Fibroblast of skin of back (primary cell): Measurements from ENCODE around the gene ZNF460. TPM values are rescaled to one million over a fixed set of nuclear protein-coding genes. Genes with fewer than 3 reads are reported as not detected.

ENCODE experiments used
- DNase-seq: peaks from one replicate; pipeline ENCODE4 v3.0.0-alpha.2; 2013
- polyA plus RNA-seq, 2 experiments: library from polyadenylated mRNA; unstranded; fragments of 120-200 nt; gene quantifications; one replicate each; pipeline ENCODE4 v1.2.1, GENCODE V29; 2013; ENCODE audit not compliant: insufficient read length in 2 of 2

ZNF460 gene
- 0.79 TPM for polyA plus RNA-seq (2013, experiment 1 of 2; ENCODE audit: insufficient read length)
- polyA plus RNA-seq (2013, experiment 2 of 2; ENCODE audit: insufficient read length), result 0.64 TPM

GRCh38 chr19:57280165-57280961 lies at the start of gene ZNF460:
ZNF460 (plus strand) TSS chr19:57280485; CDS start chr19:57280807, 322 bp downstream.
- DNase-seq, result peak; percentile 98

DNA sequence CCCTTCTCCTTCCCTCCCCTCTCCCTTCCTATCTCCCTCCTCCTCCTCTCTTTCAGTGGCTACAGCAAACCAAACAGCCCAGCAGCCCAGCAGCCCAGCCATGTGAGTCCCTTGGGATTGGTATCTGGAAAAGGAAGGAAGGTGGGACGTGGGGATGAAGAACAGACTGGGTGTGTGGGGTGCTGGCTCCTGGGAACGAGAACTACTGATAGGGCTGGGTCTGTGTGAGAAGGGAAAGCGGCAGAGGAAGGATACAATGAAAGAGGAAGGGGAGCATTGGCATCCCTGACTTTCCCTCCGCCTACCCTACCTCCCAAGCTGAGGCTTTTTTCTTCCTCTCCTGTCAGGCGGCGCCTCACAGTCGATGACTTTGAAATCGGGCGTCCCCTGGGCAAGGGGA lies 48.6 kb upstream of the ZNF460 start:
- DNase-seq, result no peak

GRCh38 chr19:57233207-57233606 lies 47.1 kb upstream of the ZNF460 start:
- no peak for DNase-seq

- DNase-seq, result no peak
Observed at GRCh38 chr19:57239982-57240310, 40.3 kb upstream of the ZNF460 start.

DNA sequence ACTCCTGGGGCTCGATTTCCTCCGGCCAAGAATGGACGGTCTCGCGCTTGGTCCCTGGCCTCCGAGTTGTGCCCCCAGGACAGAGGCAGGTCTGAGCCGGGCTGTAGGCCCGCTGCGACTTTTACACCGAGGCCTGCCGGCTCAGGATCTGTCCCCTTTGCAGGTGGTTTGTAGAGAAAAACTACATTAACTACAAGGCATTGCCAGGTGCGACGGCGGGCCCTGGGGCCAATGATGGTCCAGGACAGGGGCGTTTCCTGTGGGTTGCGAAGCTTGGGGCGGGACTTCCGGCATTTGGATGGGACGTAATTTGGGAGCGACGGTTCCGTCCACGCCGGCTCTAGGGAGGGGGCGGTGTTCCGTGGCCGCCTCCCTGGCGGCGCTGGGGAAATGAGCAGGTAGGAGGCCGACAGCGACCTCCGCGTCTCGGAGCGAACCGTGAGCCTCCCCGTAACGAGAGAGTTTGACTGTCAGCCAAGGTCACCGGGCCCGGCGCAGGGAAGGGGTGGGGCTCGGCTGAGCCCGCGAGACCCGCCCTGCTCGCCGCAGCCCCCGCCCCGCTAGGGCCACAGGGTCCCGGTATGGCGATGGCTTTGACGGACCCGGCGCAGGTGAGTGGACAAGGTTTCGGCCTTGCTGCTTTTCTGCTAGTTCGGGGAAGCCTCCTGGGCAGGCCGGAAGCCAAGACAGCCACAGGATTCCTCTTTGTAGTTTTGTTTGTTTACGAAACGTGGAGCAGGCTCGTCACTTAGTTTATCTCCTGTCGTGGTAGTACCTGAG lies 39.8 kb upstream of the ZNF460 start, which contains the start of gene ZNF805:
Gene ZNF805 (plus strand): TSS at position 322 of the 780 bp plus-strand sequence. CDS start 260 bp downstream, at position 582.
- peak; percentile 93 for DNase-seq

DNA sequence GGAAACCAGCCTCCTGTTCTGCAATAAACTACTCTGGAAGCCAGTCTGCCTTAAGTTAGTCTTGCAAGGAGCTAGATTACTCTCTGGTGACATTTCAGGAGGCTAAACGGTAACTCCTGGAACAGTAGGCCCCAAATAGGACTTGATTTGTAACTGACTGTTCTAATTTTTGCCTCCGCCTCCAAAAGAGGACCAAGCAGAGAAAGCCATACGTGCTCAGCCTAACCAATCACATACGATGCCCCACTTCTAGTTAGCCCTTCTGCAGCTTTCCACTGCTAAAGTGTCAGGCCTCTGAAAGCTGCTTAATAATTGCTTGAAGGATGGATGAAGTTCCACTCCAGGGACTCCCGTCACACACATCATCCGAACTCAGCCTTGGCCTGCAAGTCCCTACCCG lies 39.1 kb upstream of the ZNF460 start:
- peak; percentile 21 for DNase-seq

GRCh38 chr19:57242821-57243220 lies 37.5 kb upstream of the ZNF460 start:
- no peak for DNase-seq

DNA sequence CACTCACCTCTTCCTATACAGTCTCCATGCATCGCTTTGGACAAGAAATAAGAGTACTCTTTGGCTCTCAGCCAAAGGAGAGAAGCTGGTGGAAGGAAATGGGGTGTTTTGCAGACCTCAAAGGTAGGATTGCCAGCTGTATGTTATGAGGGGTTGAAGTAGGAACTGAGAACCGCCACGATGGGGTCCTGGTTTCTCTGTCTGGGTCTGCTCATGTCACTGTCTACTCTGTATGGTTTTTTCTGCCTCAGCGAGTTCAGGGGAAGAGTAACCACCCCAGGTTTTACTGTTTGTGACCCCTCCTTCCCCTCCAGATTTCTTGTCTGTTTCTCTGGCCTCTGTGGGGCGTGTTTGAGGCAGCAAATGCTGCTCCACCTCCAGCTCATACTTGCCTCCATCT lies 35.8 kb upstream of the ZNF460 start:
- DNase-seq, result no peak

GRCh38 chr19:57245066-57245465 lies 35.2 kb upstream of the ZNF460 start:
- no peak for DNase-seq

DNA sequence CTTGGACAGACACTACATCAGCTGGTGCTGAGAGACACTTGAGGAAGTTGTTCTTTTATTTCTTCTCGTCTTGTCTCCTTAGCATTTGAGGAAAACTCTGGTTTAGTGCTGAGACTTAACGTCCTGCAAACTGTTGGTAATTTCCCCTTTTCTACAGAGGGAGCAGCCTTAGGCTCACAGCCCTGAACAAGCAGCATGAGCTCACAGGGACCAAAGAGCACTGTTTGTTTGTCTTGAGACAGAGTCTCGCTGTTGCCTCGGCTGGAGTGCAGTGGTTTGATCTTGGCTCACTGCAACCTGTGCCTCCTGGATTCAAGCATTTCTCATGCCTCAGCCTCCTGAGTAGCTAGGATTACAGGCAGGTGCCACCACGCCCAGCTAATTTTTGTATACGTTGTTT lies 34.3 kb upstream of the ZNF460 start:
- DNase-seq, result no peak

- no peak for DNase-seq
Observed at GRCh38 chr19:57248646-57249045, 31.6 kb upstream of the ZNF460 start.

DNA sequence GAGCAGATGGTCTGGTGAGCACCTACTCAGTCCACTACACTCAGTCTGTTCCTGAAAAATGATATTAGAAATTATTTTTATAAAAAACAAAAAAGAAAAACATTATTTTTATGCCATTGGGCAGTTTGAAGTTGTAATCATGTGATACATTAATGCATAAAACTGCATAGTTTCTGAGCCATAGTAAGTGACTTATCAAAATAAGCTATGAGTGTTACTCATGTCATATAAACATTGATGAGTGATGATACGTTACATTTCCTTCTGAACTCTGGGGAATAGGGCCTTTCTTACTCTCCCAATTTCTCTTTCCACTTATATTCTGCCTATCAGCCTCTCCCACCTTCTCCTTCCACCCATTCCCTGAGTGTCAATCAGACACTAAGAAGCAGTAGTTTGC lies 31.0 kb upstream of the ZNF460 start:
- DNase-seq, result peak; percentile 35

GRCh38 chr19:57253767-57254166 lies 26.5 kb upstream of the ZNF460 start:
- peak; percentile 23 for DNase-seq

DNA sequence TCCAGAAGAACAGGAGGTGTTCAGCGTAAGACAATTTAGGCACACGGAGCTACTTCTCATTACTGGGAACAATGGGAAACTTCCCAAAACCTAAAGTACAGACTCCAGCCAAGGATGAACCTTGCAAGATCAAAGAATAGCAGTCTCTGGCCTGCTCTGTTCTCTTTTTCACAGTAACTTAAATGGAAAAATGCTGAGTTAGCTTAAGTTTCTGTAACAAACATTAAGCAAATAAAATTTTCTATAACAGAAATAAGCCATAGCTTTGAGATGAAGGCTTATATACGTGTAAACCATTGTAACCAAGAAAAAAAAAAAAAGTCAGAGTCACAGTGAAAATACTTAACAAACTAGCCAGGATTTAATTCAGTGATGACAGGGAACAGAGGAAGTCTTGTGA lies 18.2 kb upstream of the ZNF460 start:
- no peak for DNase-seq

DNA sequence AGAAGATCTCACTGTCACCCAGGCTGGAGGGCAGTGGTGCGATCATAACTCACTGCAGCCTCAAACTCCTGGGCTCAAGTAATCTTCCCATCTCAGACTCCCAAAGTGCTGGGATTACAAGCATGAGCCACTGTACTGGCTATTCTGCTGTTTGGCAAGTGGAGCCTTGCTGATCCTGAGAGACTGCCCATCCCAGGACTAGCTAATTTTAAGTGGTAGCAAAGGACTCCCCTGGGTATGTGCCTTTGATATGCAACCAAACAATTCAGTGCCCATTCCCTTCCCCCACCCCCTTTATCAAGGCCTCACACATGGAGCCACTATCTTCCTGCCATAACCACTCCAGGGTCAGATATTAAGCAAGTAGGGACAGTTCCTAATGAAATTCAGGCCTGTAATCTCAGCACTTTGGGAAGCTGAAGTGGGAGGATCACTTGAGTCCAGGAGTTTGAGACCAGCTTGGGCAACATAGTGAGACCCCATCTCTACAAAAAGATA lies 17.0 kb upstream of the ZNF460 start:
- DNase-seq, result no peak

DNA sequence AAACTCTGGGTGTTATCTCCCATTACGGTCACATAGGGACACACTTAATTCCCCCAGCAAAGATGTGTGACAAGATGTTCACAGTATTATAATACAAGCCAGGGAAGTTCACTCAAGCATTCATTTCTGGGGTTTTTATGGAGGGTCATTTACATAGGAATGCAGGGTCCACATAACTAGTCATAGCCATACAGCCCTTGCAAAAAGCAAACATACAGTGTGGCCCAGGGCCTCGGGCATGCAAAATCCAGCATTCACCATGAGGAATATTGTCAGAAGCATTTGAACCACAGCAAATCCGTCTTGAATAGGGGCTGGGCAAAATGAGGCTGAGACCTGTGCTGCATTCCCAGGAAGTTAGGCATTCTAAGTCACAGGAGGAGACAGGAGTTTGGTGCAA lies 13.0 kb upstream of the ZNF460 start:
- DNase-seq, result no peak

GRCh38 chr19:57269515-57270250 lies 10.6 kb upstream of the ZNF460 start:
- DNase-seq, result peak; percentile 91

DNA sequence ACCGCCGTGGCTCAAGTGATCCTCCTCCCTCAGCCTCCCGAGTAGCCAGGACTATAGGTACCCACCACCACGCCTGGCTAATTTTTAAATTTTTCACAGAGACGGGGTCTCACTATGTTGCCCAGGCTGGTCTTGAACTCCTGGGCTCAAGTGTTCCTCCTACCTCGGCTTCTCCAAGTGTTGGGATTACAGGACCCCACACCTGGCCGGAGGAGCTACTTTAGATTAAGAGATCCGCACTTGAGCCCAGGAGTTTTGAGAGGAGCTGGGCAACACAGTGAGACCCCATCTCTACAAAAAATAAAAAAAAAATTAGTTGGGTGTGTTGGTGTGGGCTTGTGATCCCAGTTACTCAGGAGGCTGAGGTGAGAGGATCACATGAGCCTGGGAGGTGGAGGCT lies 9.0 kb upstream of the ZNF460 start:
- no peak for DNase-seq

- no peak for DNase-seq
Observed at GRCh38 chr19:57273014-57273413, 7.3 kb upstream of the ZNF460 start.

DNA sequence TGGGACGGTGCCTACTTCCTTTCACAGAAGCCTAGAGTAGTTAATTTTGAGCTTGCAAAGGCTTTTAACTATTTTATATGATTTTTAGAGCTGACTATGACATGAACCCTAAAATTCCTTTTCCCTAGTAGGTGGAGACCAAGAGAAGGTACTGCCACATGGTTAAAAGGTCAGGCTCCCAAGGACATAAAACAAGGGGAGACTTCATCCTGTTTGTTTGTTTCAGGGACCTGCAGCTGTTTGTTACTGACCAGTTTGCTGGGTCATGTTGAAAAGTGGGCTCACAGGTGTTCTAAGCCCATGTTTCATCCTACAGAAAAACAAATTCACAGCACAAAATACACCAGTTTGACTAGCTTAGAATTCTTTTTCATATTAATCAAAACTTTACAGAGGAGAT lies 3.9 kb upstream of the ZNF460 start:
- DNase-seq, result no peak

- peak; percentile 58 for DNase-seq
Observed at GRCh38 chr19:57278481-57278880, 1.8 kb upstream of the ZNF460 start.

DNA sequence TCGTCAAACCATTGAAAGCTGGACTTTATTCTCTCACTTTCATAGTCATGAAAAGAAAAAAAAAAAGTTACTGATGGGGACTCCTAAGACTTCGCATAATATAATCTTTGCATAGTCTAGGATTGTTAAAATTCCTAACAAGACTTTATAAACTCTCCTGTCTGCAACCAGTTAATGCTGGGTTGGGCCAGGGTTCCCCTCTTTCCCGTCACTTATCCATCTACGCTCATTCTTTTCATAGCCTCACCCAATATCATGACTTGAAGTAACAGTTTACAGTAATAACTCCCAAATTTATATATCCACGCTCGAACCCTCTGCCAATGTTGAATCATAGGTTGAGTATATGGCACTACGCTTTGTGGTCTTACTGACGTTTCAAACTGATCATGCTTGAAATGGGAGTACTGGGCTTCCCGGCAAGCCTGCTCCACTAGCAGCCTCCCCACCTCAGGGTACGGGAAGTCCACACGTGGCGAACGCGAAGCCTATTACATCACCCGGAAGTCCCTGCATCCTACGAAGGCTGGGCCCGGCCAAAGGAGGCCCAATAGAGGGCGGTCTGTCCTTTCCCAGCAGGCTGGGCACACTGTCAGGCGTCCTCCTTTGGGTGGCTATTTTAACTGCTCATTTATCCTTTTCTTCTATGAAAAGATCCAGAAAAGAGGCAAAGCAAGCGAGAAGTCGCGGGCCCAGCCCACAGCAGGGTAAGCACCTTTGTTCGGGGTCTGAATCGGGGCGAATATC lies 694 bp upstream of the ZNF460 start:
- DNase-seq, result peak; percentile 98
